Fibroblast of skin of scalp (primary cell): ENCODE measurements around the gene ADH1A. TPM values are rescaled to one million over a fixed set of nuclear protein-coding genes. Genes with fewer than 3 reads are reported as not detected.
"Not testable (repeated sequence)": the region's sequence is repeated elsewhere in the genome, so short reads cannot be mapped to it uniquely, and the experiment has no call there.

Experiments used
- DNase-seq: peaks from one replicate; pipeline ENCODE4 v3.0.0-alpha.2; 2013
- polyA plus RNA-seq, 2 experiments: library from polyadenylated mRNA; unstranded; fragments of 120-200 nt; gene quantifications; one replicate each; pipeline ENCODE4 v1.2.1, GENCODE V29; 2013; ENCODE audit not compliant: insufficient read length in 2 of 2

Gene ADH1A
- polyA plus RNA-seq (2013, experiment 1 of 2; ENCODE audit: insufficient read length): 0.14 TPM
- polyA plus RNA-seq (2013, experiment 2 of 2; ENCODE audit: insufficient read length): not detected

DNA sequence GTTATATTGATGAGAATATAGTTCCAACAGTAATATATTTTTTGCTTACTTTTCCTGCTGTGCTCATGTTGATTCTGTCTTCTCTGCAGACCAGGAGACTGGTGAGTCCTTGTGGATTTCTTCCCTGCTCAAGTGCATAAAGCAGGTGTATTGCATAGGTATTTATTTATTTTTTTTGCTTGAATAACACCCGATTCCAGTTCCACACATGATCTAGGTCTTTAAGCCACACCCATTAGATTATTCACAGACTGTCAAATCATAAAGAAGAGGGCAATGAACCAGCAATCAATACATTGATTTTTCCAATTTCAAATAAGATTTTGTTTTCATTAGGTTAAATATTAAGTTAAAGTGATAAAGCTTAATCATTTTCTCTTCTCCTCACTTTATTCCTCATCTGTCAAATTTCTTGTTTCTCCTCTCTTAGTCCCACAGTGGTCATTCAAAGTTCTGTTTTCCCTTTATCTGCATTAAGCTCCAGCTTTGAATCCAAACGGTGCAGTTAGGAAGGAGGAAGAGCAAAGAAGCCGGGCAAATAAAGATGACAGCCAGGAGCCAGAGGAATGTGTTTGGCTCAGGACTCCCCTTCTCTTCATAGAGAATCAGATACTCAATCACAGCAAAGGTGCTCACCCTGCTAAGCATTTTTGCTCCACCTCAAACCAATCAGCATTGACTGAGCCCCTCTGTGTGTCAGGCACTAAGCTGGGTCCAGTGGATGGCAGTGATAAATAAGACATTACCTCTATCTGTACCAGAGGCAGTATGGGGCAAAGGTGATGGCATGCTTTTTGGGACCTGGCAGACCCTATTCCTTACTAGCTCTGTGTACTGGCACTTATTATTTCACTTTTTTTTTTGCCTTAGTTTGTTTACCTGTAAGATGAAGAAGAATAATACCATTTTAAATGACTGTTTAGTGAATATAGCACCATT lies at the start of gene ADH1A:
ADH1A (minus strand) TSS at position 138 of the 939 bp plus-strand sequence; CDS start at position 67, 71 bp downstream.
- no peak for DNase-seq

DNA sequence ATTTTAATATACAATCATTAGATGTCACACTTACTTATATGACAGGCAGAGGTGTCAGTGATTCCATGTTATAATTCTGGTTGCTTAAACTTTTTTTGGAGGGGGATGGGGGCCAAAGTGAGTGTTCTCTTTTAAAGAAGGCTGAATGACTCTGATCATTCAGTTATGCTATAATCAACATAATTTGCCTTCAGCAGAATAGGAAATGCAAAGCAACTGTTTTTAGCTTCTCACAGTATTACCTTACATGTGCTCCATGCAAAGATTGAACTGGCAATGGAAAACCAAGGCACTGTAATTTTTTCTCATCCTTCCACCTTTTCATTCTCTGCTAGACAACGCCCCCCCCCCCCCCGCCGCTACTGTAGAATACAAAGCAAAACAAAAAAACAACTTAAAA lies 48.4 kb upstream of the ADH1A start:
- no peak for DNase-seq

DNA sequence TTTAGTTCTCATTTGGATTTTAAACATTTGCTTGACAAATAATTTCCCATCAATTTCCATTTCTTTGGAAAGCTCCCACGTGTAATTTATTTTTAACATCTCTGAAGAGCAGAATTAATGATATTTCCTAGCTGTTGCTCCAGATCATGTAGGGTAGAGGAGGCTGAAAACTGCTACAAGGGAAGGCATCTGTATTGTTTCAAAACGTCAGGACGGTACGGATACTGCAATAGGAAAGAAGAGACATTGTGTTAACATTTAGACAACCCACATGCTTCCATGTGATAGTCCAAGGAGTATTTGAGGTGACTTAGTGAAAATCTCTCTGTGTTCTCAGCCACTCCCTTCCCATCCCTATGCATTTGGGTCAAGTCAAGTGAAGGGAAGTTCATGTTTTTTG lies 45.8 kb upstream of the ADH1A start:
- no peak for DNase-seq

DNA sequence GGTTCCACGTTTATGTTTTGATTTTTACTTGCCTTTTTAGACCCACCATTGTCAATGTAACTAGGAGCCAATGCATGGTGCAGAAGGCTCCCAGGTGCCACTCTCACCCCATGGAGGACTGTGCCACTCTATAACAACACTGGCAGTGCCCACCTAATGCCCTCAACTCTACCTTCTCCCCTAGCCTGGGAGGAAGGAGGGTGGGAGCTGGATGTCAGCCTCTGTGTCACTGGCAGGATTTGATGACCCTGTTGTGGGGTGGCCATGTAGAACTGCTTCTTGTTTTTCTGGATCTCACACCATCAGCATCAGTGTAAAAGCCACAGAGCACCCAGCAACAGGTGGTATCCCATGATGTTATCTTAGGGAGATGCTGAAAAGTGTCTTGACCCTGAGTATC lies 44.1 kb upstream of the ADH1A start:
- DNase-seq: no peak

DNA sequence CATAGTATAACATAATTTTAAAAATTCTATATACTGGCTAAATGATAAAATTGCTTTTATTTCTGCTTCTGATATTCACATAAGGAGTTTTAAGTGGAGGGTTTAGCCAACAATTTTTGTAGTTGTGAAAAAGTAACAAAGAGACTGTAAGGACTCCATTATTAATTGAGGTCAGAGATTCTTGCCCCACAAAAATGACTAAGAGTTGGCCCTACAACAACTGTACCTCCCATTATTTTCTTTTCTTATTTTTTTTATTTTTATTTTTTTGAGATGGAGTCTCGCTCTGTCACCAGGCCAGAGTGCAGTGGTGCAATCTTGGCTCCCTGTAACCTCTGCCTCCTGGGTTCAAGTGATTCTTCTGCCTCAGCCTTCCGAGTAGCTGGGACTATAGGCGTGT lies 39.9 kb upstream of the ADH1A start:
- DNase-seq: no peak

DNA sequence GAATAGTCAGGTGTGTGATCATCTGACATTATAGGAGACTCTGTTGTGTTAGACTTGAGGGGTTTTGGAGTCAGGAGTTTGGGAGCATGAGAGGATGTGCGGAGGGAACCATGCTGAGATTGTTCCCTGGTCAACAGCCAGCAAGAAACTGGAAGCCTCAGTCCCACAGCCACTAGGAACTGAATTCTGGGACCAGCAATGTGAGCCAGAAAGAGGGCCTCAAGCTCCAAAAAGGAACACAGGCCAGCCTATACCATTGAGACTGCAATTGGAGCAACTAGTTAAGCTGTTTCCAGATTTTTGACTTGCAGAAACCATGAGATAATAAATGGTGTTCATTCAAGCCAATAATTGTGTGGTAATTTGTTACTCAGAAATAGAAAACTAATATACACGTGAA lies 39.1 kb upstream of the ADH1A start:
- DNase-seq: no peak

DNA sequence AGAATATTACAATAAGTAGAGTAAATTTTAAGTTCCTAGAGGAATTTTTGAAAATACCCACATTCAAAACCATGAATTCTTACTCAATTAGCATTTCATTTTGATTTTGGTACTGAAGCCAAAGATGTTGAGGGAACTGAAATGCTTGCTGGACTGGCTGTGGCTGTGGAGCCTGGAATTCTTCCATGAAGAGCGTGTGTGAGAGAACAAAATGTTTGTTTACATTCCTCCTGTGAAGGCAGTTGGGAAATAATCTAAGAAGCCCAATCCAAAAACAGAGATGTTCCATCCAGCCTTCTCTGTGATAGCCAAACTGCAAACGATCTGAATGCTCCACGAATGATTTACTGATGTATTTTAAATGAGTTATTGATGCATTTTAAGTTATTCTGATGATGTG lies 34.2 kb upstream of the ADH1A start:
- peak; percentile 63 for DNase-seq

- DNase-seq: no peak
Observed at GRCh38 chr4:99324361-99324760, 33.6 kb upstream of the ADH1A start.

DNA sequence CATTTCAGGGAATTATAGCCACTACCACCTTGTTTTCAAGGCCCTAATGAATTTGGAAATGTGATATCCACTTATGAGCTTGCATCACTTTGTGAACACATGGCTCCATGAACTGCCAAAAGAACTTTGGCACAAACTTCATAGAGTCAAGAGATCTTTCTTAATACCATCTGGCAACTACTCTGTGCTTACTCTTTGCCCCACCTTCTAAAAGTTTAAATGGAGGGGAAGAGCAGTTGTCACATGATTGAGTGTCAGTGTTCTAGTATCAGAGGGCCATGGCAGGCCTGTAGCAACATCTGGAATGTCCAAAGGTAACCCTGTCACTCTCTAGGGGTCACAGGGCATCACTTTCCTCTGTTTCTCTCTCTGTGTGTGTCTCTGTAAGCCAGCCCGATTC lies 33.0 kb upstream of the ADH1A start:
- no peak for DNase-seq

DNA sequence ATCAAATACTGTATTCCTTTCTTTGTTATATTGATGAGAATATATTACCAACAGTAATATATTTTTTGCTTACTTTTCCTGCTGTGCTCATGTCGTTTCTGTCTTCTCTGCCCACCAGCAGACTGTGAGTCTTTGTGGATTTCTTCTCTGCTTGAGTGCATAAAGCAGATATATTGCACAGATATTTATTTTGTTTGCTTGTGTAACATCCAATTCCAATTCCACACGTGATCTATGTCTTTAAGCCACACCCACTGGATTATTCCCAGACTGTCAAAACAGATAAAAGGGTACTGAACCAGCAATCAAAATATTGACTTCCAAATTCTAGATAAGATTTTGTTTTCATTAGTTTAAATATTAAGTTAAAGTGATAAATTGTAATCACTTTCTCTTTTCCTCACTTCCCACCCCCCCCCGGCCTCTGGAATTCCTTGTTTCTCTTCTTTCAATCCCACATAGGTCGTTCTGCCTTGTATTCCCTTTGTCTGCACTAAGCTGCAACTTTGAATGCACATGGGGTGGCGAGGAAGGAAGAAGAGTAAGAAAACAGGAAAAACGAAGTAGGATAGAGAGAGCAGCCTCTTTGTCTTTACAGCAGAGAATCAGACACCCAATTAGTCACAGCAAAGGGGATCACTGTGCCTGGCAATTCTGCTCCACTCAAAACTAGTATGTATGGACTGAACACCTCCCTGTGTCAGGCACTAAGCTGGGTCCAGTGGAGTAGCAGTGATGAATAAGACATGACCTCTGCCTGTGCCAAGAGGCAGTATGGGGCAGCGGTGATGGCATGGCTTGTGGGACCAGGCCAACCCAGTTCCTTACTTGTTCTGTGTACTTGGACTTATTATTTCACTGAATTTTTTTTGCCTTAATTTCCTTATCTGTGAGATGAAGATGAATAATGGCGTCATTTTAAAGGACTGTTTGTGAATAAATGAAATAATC lies 30.7 kb upstream of the ADH1A start, which contains the start of gene ADH1B:
ADH1B (minus strand) TSS at position 161 of the 951 bp plus-strand sequence; CDS start at position 91, 70 bp downstream.
- no peak for DNase-seq

DNA sequence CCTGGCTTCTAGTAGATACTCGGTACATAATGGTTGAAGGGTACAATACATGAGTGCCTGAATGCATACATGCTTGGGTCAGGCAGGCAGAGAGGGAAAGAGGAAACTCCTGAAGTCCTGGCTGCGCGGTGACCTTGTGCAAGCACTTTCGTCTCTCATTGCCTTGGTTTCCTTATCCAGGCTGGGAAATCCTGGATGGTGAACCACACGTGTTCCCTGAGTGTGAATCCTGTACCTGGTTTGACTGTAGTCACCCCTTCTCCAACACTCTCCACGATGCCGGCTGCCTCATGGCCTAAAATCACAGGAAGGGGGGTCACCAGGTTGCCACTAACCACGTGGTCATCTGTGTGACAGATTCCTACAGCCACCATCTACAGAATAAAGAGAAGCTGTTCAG lies 27.0 kb upstream of the ADH1A start:
- DNase-seq: not testable (repeated sequence)

- DNase-seq: no peak
Observed at GRCh38 chr4:99317354-99317753, 26.6 kb upstream of the ADH1A start.

DNA sequence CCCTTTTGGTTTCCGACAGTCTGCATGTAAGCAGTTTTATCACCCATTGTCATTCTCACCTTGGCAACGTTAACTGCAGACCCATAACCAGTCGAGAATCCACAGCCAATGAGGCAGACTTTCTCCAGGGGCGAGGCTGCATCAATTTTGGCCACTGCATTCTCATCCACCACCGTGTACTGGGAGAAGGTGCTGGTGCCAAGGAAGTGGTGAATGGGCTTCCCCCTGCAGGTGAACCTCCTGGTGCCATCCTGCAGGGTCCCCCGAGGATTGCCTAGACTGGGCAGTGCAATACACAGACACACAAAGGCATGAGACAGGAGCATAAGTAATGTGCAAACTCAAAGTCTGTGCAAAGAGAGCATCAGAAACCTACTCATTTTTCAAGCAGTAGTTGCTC lies 25.1 kb upstream of the ADH1A start:
- no peak for DNase-seq

DNA sequence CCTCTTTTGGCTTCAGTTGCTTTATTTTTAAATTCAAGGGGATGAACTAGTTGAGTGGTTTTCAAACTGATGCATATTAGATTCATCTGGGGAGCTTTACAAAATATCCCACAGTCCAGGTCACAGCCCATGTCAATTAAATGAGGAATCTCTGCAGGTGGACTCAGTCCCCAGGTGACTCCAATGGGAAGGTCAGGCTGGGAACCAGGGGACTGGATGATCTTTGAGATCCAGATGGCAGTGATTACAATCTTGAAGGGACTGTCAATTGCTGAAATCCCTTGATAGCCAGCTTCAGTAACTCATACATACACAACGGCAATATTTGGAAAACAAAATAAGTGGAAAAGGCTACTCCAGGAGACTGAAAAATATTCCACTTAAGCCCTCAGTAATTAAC lies 23.4 kb upstream of the ADH1A start:
- no peak for DNase-seq

DNA sequence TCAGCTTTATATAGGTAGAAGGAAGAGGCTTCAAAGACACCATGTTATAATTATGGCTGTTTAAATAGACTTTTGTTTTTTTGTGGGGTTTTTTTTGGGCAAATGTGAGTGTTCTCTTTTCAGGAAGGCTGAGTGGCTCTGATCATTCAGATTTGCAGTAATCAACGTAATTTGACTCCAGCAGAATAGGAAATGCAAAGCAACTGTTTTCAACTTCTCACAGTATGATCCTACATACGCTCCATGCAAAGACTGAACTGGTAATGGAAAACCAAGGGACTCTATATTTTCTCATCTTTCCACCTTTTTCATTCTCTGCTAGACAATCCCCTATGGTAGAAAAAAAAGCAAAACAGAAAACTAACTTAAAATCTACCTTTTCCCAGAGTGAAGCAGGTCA lies 19.6 kb upstream of the ADH1A start:
- DNase-seq: no peak

DNA sequence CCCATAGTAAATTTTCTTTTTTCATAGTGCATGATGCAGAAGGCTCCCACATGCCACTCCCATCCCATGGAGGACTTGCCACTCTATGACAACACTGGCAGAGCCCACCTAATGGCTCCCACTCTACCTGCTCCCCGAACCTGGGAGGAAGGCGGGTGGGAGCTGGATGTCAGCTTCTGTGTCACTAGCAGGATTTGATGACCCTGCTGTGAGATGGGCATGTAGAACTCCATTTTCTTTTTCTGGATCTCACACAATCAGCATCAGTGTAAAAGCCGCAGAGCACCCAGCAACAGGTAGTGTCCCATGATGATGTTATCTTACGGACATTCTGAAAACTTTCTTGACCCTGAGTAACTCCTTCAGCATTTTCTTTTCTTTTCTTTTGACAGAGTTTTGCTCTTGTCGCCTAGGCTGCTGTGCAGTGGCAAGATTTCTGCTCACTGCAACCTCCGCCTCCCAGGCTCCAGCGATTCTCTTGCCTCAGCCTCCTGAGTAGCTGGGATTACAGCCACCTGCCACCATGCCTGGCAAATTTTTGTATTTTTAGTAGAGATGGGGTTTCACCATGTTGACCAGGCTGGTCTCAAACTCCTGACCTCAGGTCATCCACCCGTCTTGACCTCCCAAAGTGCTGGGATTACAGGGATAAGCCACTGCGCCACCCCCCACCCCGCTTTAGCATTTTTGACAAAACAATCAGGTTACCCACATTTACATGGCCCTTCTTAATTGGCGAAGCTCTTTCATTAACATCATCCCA lies 15.0 kb upstream of the ADH1A start:
- DNase-seq: no peak

DNA sequence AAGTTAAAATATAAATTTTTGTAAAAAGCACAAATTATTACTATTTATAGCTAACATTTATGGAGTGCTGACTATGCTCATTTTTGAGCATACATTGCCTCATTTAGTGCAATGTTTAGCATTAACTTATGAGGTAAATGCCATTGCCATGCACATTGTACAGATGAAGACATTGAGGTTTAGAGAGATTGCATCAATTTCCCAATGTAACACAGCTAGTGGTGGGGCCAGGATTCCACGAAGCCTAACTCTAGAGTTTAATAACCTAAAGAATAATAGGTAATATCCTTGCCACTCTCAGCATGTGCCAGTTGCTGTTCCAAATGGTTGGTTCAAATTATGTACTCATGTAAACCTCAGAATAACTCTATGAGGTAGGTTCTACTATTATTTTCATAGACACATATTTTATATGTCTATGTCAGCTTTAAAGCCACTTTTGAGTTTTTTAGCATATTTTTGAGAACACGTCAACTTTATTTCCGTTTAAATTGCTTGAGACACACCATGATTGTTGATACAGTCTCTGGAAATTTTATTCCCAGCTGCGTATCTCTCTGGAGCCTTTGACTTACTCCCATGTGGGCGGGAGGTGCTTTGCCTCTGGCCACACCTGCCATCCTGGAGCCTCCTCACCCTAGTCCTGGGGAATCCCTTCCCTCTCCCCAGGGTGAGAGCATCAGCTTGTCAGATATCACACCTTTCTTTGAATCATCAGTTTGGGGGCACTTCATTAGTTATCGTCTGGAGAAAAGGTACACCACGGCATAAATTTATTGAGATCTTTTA lies 10.8 kb upstream of the ADH1A start:
- DNase-seq: peak; percentile 30

DNA sequence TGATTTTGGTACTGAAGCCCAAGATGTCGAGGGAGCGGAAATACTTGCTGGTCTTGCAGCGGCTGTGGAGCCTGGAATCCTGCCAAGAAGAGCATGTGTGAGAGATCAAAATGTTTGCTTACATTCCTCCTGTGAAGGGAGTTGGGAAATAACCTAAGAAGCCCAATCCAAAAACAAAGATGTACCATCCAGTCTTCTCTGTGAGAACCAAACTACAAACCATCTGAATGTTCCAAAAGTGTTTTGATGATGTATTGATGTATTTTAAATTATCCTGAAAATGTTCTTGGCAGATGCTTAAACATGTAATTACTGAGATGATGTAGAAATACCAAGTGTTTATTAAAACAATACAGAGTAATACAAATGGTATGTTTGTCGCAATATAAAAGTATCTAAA lies 10.1 kb upstream of the ADH1A start:
- DNase-seq: peak; percentile 93

- DNase-seq: no peak
Observed at GRCh38 chr4:99293357-99293756, 2.6 kb upstream of the ADH1A start.

GRCh38 chr4:99285387-99285786 lies 5.4 kb downstream of the ADH1A start:
- DNase-seq: no peak

DNA sequence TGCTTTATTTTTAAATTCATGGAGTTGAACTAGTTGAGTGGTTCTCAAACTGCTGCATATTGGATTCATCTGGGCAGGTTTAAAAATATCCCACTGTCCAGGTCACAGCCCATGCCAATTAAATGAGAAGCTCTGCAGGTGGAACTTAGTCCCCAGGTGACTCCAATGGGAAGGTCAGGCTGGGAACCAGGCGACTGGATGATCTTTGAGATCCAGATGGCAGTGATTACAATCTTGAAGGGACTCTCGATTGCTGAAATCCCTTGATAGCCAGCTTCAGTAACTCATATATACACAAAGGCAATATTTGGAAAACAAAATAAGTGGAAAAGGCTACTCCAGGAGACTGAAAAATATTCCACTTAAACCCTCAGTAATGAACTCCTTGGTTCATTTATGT lies 8.1 kb downstream of the ADH1A start:
- no peak for DNase-seq
